HG02884 (cell line): ENCODE results near the gene SYTL2.
A peak's percentile ranks its signal among the peaks of the same experiment; 100 is the strongest.
"Not testable (repeated sequence)": the region's sequence is repeated elsewhere in the genome, so short reads cannot be mapped to it uniquely, and the experiment has no call there.

ENCODE experiments used
- ATAC-seq: cut with Tn5 transposase; IDR thresholded peaks from one replicate; pipeline ENCODE4 v1.9.1; 2021; ENCODE audit warnings: mild to moderate bottlenecking, moderate library complexity; ENCODE audit not compliant: unreplicated experiment

SYTL2 gene

GRCh38 chr11:85695546-85695945, 115.4 kb downstream of the SYTL2 start:
- ATAC-seq = no peak

DNA sequence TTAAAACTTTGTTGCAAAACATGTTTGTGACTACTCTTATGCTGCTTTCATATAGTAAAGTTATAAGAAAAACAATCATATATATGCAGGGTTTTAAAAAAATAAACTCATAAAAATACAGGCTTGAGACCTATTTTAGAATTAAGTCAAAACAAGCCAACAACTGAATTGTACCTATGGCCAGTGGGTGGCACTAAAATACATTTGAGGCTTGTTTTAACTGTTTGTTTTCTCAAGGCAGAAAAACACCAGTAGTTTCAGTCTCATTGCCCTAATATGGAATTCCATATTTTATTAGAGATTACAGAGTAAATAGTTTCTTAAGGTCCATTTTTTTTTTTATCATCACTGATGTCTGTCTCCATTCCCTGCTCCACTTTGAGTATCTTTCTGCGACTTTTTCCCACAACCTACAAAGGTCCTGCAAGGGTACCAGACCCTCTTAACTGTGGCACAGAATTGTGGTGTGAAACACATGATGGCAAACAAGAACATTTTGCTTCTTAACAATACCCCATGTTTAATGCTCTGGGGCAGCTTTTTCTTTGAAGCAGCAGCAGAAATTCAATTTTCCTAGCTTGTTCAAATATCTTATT, 116.5 kb downstream of the SYTL2 start:
- ATAC-seq = peak; percentile 48

- ATAC-seq = no peak
These were observed 125.0 kb downstream of the SYTL2 start, which contains the start of gene CCDC89 for GRCh38 chr11:85685820-85686459. Gene CCDC89 (minus strand): TSS chr11:85686195. CDS start chr11:85686130, 65 bp downstream.

- no peak for ATAC-seq
These were observed 125.7 kb downstream of the SYTL2 start for GRCh38 chr11:85685125-85685819.

- ATAC-seq = peak; percentile 84
These were observed 128.3 kb downstream of the SYTL2 start for GRCh38 chr11:85682330-85683305.

DNA sequence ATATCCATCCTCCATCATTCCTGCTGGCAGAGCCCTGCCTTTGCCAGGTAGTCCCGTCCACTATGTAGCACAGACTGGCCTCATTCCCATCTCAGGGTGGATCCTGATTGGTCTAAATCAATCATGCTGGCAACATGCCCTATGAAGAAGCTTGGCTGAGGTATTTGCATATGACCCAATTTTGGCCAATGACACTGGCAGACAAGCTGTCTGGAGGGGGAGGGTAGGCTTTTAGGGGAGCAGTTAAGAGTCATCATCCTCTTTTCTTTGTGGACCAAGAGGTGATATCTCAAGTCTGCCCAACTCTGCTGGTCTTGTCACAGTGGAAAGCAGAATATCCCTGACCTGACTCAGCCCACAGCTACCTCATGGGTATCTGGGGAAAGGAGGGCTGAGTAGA, 130.0 kb downstream of the SYTL2 start:
- no peak for ATAC-seq

GRCh38 chr11:85679576-85679975, 131.4 kb downstream of the SYTL2 start:
- ATAC-seq = no peak

- no peak for ATAC-seq
These were observed 137.5 kb downstream of the SYTL2 start for GRCh38 chr11:85673393-85673792.

- no peak for ATAC-seq
These were observed 138.6 kb downstream of the SYTL2 start for GRCh38 chr11:85672105-85672902.

GRCh38 chr11:85670949-85671663, 139.8 kb downstream of the SYTL2 start:
- not testable (repeated sequence) for ATAC-seq

DNA sequence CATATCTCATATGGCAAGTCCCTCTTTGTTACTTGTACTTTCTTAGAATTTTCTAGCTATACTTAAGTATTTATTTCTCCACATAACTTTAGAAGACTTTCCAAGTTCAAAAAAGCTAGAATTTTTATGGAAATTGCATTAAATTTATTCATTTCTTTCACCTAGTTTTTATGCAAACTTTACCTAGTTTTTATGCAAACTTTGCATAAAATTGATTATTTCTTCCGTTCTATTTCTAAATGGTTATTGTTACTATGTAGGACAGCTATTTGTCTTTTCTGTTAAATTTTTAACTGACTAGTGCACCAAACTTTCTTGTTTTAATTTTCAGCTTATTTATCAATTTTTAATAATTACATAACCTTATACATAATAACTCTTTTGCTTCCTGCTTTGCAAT, 142.8 kb downstream of the SYTL2 start:
- ATAC-seq = no peak

DNA sequence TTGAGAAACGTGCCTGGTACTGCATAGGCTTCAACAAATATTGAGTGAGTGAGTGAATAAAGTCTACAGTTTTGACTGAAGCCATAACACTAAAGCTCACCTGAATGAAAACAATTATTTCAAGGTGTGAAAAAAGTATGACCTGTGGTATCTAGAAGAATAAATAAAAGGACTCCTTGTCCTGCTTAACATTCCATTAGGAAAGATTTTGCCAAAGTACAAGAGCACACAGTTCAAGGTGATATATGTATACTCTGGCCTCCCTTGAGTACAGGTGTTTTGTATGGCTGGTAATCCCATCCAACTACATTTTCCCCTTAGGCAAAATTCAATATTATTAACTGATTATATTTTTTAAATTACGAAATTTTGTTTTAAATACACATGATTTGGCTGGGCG, 144.3 kb downstream of the SYTL2 start:
- ATAC-seq = no peak

- ATAC-seq = no peak
These were observed 145.2 kb downstream of the SYTL2 start for GRCh38 chr11:85665733-85666132.

GRCh38 chr11:85664615-85665481, 146.1 kb downstream of the SYTL2 start, which contains the start of gene CREBZF:
Gene CREBZF (minus strand): TSS chr11:85665129. CDS start chr11:85664875, 254 bp downstream.
- ATAC-seq = peak; percentile 90

DNA sequence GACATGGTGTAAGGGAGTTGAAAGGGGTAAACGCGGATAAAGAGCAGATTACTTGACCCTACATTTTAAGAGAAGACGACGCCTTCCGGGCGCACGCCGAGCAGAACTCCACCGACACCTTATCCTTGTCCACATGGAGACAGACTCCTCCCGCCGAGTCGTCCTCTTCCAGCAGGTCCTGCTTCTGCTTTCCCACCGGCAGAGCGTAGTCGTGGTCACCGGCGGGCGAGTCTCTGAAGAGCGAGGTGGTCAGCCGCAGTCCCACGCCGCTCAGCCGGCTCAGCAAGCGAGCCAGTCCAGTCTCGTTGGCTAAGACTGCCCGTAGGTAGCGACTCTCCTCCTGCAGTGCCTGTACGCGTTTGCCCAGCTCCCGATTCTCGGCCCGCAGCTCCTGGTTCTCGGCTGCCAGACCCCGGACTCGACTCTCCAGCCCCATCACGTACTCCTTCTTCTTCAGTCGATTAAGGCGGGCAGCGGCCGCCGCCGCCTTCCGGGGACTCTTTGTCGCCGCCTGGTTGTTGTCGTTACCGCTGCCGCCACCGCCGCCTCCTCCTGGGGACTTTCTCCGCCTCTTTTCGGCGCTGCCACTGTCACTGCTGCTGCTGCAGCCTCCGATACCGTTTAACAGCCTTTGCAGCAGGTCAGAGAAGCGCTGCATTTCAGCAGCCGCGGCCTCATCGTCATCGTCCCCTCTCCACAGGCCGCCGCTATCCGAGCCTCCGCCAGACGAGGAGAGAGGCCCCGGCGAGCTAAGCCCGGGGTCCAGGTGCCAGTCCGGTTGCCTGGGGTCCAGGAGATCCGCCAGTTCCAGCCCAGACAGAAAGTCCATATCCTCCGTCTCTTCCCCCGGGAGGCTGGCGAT, 147.0 kb downstream of the SYTL2 start:
- ATAC-seq = peak; percentile 60

GRCh38 chr11:85663080-85663752, 147.7 kb downstream of the SYTL2 start:
- no peak for ATAC-seq
